CD4-positive, alpha-beta T cell treated with Interleukin-15 for 4 hours (primary cell): ENCODE measurements around the gene NUDT3.

ENCODE experiments used
- DNase-seq: peaks from one replicate; pipeline ENCODE4 v3.0.0-alpha.2; 2020; ENCODE audit warnings: low spot score

Gene NUDT3

GRCh38 chr6:34238585-34239499 lies 153.6 kb downstream of the NUDT3 start:
- DNase-seq, result no peak

GRCh38 chr6:34237722-34238584 lies 154.5 kb downstream of the NUDT3 start:
- peak; percentile 64 for DNase-seq

GRCh38 chr6:34237316-34237721 lies 155.2 kb downstream of the NUDT3 start:
- no peak for DNase-seq

GRCh38 chr6:34236443-34237315 lies 155.8 kb downstream of the NUDT3 start, which contains the start of gene HMGA1:
HMGA1 (plus strand) TSS chr6:34236873; CDS start chr6:34240781, 3,908 bp downstream.
- peak; percentile 89 for DNase-seq

GRCh38 chr6:34236131-34236442 lies 156.4 kb downstream of the NUDT3 start:
- peak; percentile 65 for DNase-seq

GRCh38 chr6:34235307-34236130 lies 156.9 kb downstream of the NUDT3 start:
- peak; percentile 72 for DNase-seq

GRCh38 chr6:34234667-34235306 lies 157.7 kb downstream of the NUDT3 start:
- no peak for DNase-seq

- no peak for DNase-seq
Observed at GRCh38 chr6:34233867-34234266, 158.6 kb downstream of the NUDT3 start.

GRCh38 chr6:34232901-34233300 lies 159.6 kb downstream of the NUDT3 start:
- DNase-seq, result no peak

GRCh38 chr6:34231566-34232336 lies 160.7 kb downstream of the NUDT3 start:
- DNase-seq, result no peak

- DNase-seq, result no peak
Observed at GRCh38 chr6:34230653-34231371, 161.7 kb downstream of the NUDT3 start.

- no peak for DNase-seq
Observed at GRCh38 chr6:34229877-34230276, 162.6 kb downstream of the NUDT3 start.
